Measurements from ENCODE around the gene PCDH18.
"Not testable (repeated sequence)": the region's sequence is repeated elsewhere in the genome, so short reads cannot be mapped to it uniquely, and the experiment has no call there.

The PCDH18 gene

DNA sequence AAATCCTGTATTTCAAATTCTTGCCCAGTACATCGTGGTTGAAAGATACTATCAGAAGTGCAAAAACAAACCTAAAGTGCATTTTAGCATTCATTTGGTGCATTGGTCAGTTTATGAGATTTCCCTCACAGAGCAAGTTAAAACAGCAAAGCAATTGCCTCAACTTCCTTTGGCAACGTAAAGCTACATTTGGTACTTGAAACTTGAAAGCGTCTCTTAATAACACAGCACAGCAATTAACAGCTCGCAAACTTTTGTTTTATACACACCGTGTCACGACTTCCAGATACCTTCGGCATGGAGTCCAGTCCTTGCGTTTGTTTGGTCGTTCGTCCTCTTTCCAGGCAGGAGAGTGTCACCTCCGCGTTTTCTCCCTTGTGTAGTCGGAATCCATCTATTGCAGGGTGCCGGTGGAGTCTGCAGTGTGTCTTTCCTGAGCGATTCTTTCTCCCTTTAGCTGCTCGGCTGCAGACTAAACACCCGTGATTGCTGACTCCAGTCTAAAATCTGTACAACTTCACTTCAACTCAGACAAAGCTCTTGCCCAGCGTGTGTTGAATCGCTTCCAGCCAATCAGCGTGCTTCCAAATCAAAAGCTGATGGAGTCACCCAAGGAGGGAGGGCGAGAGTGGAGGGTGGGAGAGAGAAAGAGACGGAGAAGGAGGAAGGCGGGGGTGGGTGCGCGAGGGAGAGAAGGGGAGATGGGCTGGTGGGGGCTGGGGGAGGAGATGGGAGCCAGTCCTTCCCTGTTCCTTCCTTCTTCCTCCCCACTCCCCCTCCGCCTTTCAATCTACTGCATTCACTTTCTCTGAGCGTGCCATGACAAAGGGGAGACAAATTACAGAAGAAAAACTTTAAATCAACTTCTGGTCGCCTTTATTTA is at the start of gene PCDH18:
PCDH18 (minus strand) TSS at position 509 of the 883 bp plus-strand sequence; CDS start at position 103, 406 bp downstream.
- peak; percentile 16 to 19 for DNase-seq

- DNase-seq: no peak
These were observed 44.2 kb upstream of the PCDH18 start for GRCh38 chr4:137576446-137576845.

- no peak for DNase-seq
These were observed 40.4 kb upstream of the PCDH18 start for GRCh38 chr4:137572647-137573046.

DNA sequence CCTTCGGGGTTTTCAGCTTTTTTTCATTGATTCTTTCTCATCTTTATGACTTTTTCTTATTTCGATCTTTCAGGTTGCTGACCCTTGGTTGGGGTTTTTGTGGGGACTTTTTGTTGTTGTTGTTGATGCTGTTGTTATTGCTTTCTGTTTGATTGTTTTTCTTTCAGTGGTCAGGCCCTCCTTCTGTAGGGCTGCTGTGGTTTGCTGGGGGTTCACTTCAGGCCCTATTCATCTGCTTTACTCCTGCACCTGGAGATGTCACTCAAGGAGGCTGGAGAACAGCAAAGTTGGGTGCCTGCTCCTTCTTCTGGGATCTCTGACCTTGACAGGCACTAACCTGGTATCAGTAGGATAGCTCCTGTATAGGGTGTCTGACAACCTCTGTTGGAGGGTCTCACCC is 39.9 kb upstream of the PCDH18 start:
- DNase-seq: no peak

GRCh38 chr4:137559801-137560200 is 27.5 kb upstream of the PCDH18 start:
- no peak for DNase-seq

GRCh38 chr4:137558951-137559350 is 26.7 kb upstream of the PCDH18 start:
- DNase-seq: no peak

- DNase-seq: no peak
These were observed 13.2 kb upstream of the PCDH18 start for GRCh38 chr4:137545461-137545861.

DNA sequence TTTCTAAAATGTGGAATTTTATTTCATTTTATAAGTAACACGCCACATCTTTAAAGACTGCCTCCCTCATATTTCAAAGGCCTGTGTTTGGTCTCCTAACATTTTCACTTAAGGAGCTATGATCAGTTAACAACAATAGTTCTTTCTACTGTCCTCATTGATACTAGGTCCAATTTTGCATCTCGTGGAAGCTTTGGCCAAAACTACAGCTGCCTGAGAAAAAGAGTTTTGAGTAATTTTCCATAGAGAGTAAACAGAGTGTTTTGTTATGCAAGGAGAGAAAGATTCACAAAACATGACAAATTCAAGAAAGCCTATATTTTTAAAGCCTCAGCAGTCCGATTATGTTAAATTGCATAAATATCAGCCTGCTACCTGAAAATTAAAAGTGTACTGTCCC is 11.4 kb upstream of the PCDH18 start:
- DNase-seq: no peak

DNA sequence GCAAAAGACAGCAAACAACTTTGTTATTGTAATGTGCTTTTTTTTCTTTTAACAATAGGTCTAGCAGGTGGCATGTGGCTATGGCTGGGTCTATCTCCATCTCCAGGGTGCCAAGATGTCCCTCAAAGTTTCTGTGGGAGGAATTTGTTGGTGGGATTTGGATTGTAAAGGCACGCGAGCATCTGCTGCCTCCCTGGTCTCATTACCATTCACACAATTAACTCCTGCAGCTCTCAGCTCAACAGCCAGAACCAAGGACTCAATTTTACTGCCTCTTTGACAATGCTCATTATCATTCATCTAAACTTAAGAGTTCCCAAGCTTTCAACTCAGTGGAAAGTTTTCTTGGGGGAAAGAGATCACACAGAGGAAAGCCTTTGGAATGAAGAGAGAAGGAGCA is 10.9 kb upstream of the PCDH18 start:
- no peak for DNase-seq

GRCh38 chr4:137541876-137542646 is 9.8 kb upstream of the PCDH18 start:
- no peak for DNase-seq

DNA sequence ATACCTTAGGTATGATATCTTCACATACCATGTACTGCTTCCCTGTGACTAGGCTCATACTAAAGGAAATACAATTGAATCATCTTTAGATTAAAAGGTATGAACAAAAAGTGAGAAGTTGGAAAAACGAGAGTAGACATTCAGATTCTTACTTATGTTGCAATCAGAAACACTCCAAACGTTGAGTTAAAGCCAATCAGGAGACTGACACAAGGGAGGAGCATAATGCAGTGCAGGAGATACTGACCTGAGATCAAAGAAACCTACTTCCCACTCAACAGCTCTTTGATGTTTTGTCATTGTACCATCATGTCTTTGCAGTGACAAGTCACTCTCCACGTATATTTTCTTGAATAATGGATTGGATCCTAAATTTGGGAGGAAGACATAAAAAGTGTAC is 8.9 kb upstream of the PCDH18 start:
- no peak for DNase-seq

DNA sequence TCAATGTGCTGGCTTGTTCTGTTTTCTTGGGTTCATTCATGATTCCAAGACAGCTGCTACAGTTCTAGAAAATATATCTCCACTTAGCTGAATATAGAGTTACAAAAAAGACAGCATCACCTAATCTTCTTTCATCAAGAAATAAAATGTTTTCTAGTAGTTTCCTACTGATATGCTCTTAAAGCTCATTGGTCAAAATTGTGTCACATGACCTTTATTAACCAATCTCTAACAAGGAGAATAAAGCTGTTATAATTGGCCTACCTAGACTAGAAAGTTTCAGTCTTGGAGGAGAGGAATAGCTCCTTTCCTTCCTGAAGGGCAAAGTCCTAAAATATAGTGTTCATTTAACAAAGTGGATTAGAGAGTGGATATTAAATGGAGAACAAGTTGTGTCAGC is 8.1 kb upstream of the PCDH18 start:
- DNase-seq: no peak

GRCh38 chr4:137538526-137538925 is 6.2 kb upstream of the PCDH18 start:
- DNase-seq: no peak

DNA sequence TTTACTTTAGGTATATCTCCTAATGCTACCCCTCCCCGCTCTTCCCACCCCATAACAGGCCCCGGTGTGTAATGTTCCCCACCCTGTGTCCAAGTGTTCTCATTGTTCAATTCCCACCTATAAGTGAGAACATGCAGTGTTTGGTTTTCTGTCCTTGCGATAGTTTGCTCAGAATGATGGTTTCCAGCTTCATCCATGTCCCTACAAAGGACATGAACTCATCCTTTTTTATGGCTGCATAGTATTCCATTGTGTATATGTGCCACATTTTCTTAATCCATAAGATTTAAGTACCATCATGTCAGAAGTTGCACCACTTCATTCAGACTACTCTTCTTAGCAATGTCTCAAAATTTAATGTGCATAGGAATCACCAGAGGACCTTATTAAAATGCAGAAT is 5.5 kb upstream of the PCDH18 start:
- DNase-seq: not testable (repeated sequence)

DNA sequence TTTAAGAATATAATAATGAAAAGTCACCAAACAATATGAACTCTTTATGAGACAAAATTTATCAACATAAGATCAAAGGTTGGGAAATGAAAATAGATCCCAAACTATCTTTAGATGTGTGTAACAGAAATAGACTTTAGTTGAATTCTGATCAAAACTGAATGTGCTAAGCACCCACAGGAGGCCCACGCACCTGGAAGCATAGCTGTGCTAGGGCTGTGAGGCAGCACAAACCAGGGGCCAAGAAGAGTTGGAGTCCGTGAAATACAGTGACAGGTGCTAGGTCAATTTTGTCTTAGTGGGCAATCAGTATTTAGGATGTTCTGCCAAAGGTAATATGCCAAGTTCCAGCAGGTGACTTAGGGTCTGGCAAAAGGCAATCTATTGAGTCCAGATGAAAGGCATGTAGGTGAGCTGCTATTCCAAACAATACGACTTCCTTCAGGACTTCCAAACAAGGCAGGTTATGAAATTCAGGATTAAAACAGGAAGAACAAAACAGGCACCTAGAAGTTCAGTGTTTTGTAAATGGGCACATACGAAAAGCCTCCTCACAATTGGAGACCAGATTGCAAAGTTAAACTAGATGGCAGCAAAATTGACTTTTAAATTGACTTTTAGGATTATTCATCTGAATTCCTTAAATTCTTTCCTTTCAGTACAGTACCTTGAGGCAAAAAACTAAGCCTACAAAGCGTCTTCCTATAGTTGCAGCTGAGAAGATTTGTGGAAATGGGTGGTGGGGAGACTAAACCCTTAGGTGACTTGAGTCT is 4.7 kb upstream of the PCDH18 start:
- no peak for DNase-seq

DNA sequence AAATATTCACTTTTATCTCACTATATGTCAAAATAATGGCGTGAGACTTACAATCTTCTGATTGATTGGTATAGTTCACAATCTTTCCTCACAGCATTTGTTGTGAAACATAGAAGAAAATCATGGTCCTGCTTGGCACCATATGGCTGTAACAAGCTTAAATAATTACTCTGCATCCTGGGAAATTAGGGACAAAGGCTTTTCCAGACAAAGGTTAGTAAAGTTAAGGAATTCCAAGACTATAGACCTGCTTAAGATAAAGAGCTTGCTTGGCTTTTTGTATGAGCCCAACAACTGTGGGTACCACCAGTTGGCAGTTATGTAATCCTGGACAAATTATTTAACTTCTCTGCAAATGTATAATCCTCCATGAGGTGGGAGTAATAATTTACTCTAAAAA is 3.4 kb upstream of the PCDH18 start:
- no peak for DNase-seq

DNA sequence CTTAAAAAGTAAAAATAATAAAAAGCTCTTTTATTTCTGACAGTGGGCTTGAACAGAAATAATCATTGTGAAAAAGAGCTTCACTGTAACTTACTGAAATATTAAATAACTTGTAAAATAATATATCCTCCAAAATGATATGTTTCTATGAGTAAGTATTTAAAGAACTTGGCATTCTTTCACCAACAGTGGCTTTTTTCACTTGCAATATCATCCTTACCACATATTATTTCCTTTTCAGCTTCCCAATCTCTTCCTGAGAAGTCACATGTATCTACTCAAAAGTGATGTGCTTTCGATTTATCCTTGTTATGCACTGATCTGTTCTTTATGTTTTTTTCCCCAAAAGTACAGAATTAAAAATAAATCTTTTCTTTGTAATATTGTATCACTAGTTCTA is 2.2 kb upstream of the PCDH18 start:
- DNase-seq: no peak

GRCh38 chr4:137533855-137534254 is 1.6 kb upstream of the PCDH18 start:
- DNase-seq: no peak

- no peak for DNase-seq
These were observed 559 bp upstream of the PCDH18 start for GRCh38 chr4:137532869-137533236.

GRCh38 chr4:137531168-137531985 is 917 bp downstream of the PCDH18 start:
- DNase-seq: no peak

- DNase-seq: no peak
These were observed 2.1 kb downstream of the PCDH18 start for GRCh38 chr4:137530176-137530575.

DNA sequence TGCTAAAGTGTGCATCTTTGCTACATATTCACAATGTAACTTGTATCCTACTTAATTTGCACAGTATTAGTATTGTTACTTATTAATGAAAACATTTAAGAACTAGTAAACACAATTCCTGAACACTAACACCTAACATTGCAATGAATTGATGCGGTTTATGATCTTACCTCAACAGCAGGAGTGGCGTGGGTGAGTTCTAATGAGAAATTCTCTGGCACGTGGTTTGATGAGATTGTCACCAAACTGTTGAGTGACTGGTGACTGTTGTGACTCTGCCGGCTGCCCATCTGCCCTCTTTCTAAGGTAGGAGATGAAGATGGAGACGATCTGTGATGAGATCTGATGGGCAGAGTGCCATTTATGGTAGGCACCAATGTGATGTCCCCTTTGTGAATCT is 2.9 kb downstream of the PCDH18 start:
- DNase-seq: no peak

GRCh38 chr4:137528673-137529072 is 3.6 kb downstream of the PCDH18 start:
- no peak for DNase-seq

Data from activated T-cell treated with anti-CD3 and anti-CD28 coated beads, Interleukin-2, amount 50 U/mL, for 48 hours (primary cell).